Activated T-helper 1 cell treated with anti-CD3 and anti-CD28 coated beads, Interleukin-12 subunit alpha, Interleukin-12 subunit beta, Interleukin-2, Interleukin-4 antibody, amounts not matched to agents 30 ng/mL and 10 ng/mL and 1 ng/mL, durations not matched to agents 14 hours and 24 hours and 36 hours (primary cell): Measurements from ENCODE around the gene KLHL6. TPM values are rescaled to one million over a fixed set of nuclear protein-coding genes. Genes with fewer than 3 reads are reported as not detected.

Source experiments
- DNase-seq: peaks from one replicate; pipeline ENCODE4 v3.0.0; 2021; ENCODE audit warnings: low spot score
- H3K27ac Mint-ChIP-seq: one replicate; pipeline ENCODE4 v1.8.0; 2021; ENCODE audit warnings: mild to moderate bottlenecking, mixed read lengths
- H3K27me3 Mint-ChIP-seq: one replicate; pipeline ENCODE4 v1.8.0; 2022; ENCODE audit warnings: mild to moderate bottlenecking, moderate library complexity, mixed read lengths; ENCODE audit not compliant: insufficient read depth
- H3K36me3 Mint-ChIP-seq: one replicate; pipeline ENCODE4 v1.8.0; 2021; ENCODE audit warnings: low read depth, mixed read lengths
- H3K4me1 Mint-ChIP-seq: one replicate; pipeline ENCODE4 v1.8.0; 2021; ENCODE audit warnings: low read depth, mixed read lengths
- H3K4me3 Mint-ChIP-seq: one replicate; pipeline ENCODE4 v1.8.0; 2021; ENCODE audit warnings: mild to moderate bottlenecking, moderate library complexity, mixed read lengths
- H3K9me3 Mint-ChIP-seq: one replicate; pipeline ENCODE4 v1.8.0; 2021; ENCODE audit warnings: mixed read lengths
- intact Hi-C: fragments of 100-400 bp; cut with micrococcal nuclease; formaldehyde crosslinking; loops from one replicate; pipeline ENCODE4 v1.15.1; 2024
- total RNA-seq: library from RNA; stranded (reverse); gene quantifications from 2 replicates; pipeline ENCODE4 v1.2.3, GENCODE V29; 2022

The KLHL6 gene
- total RNA-seq, 1 donor from 2014 or later, result 40.6 TPM

- H3K4me1 Mint-ChIP-seq, result peaks cover 17% of the 10 kb centered on the region
- peaks cover 56% of the 10 kb centered on the region for H3K36me3 Mint-ChIP-seq
- no peak for DNase-seq
- no peak overlapping the region for H3K4me3 Mint-ChIP-seq
- intact Hi-C loops, result no loop called here
- H3K9me3 Mint-ChIP-seq, result no peaks in the 10 kb centered on the region
- no peak overlapping the region for H3K27ac Mint-ChIP-seq
- no peaks in the 10 kb centered on the region for H3K27me3 Mint-ChIP-seq
These were observed 51.8 kb downstream of the KLHL6 start for GRCh38 chr3:183503746-183504145.

- intact Hi-C loops, result no loop called here
- Mint-ChIP-seq H3K4me1 (peaks cover 13% of the 10 kb centered on the region), H3K36me3 (peaks cover 54% of the 10 kb centered on the region), H3K27me3 (no peaks in the 10 kb centered on the region), H3K9me3 (no peaks in the 10 kb centered on the region), H3K4me3 (no peak overlapping the region), H3K27ac (no peak overlapping the region)
- no peak for DNase-seq
These were observed 53.0 kb downstream of the KLHL6 start for GRCh38 chr3:183502237-183503181.

GRCh38 chr3:183500981-183501704 is 54.4 kb downstream of the KLHL6 start:
- Mint-ChIP-seq H3K36me3 (peaks cover 49% of the 10 kb centered on the region), H3K4me1 (peaks cover 7% of the 10 kb centered on the region), H3K4me3 (no peak overlapping the region), H3K27ac (peak overlapping the region; percentile 23), H3K27me3 (no peaks in the 10 kb centered on the region), H3K9me3 (no peaks in the 10 kb centered on the region)
- no peak for DNase-seq
- intact Hi-C loops, result no loop called here

- no peaks in the 10 kb centered on the region for H3K9me3 Mint-ChIP-seq
- H3K27me3 Mint-ChIP-seq, result no peaks in the 10 kb centered on the region
- no peak overlapping the region for H3K4me3 Mint-ChIP-seq
- intact Hi-C loops, result no loop called here
- H3K36me3 Mint-ChIP-seq, result peaks cover 46% of the 10 kb centered on the region
- no peak overlapping the region for H3K27ac Mint-ChIP-seq
- peaks cover 12% of the 10 kb centered on the region for H3K4me1 Mint-ChIP-seq
- DNase-seq, result no peak
These were observed 55.2 kb downstream of the KLHL6 start for GRCh38 chr3:183500319-183500718.

- no peak overlapping the region for H3K27ac Mint-ChIP-seq
- H3K36me3 Mint-ChIP-seq, result peaks cover 44% of the 10 kb centered on the region
These were observed 56.9 kb downstream of the KLHL6 start for GRCh38 chr3:183498634-183499033.

GRCh38 chr3:183497313-183497712 is 58.2 kb downstream of the KLHL6 start:
- H3K36me3 Mint-ChIP-seq, result peaks cover 48% of the 10 kb centered on the region
- H3K27ac Mint-ChIP-seq, result no peak overlapping the region

More at GRCh38 chr3:183498634-183499033, 56.9 kb downstream of the KLHL6 start:
- no peak for DNase-seq
- intact Hi-C loops, result no loop called here
- Mint-ChIP-seq H3K27me3 (no peaks in the 10 kb centered on the region), H3K4me1 (peaks cover 12% of the 10 kb centered on the region), H3K9me3 (no peaks in the 10 kb centered on the region), H3K4me3 (no peak overlapping the region)

GRCh38 chr3:183496311-183496710 is 59.2 kb downstream of the KLHL6 start:
- intact Hi-C loops, result no loop called here
- H3K27ac Mint-ChIP-seq, result no peak overlapping the region
- peaks cover 12% of the 10 kb centered on the region for H3K4me1 Mint-ChIP-seq
- H3K27me3 Mint-ChIP-seq, result no peaks in the 10 kb centered on the region
- DNase-seq, result no peak
- H3K9me3 Mint-ChIP-seq, result no peaks in the 10 kb centered on the region
- H3K36me3 Mint-ChIP-seq, result peaks cover 51% of the 10 kb centered on the region
- H3K4me3 Mint-ChIP-seq, result no peak overlapping the region

More at GRCh38 chr3:183497313-183497712, 58.2 kb downstream of the KLHL6 start:
- H3K4me1 Mint-ChIP-seq, result peaks cover 12% of the 10 kb centered on the region
- intact Hi-C loops, result no loop called here
- no peak for DNase-seq
- no peak overlapping the region for H3K4me3 Mint-ChIP-seq
- H3K27me3 Mint-ChIP-seq, result no peaks in the 10 kb centered on the region
- no peaks in the 10 kb centered on the region for H3K9me3 Mint-ChIP-seq

GRCh38 chr3:183494341-183494740 is 61.2 kb downstream of the KLHL6 start:
- intact Hi-C loops, result no loop called here
- H3K4me3 Mint-ChIP-seq, result no peak overlapping the region
- DNase-seq, result no peak
- H3K27me3 Mint-ChIP-seq, result no peaks in the 10 kb centered on the region
- peaks cover 5% of the 10 kb centered on the region for H3K4me1 Mint-ChIP-seq
- peaks cover 46% of the 10 kb centered on the region for H3K36me3 Mint-ChIP-seq
- no peaks in the 10 kb centered on the region for H3K9me3 Mint-ChIP-seq
- H3K27ac Mint-ChIP-seq, result no peak overlapping the region

GRCh38 chr3:183493296-183494045 is 62.0 kb downstream of the KLHL6 start:
- H3K4me3 Mint-ChIP-seq, result no peak overlapping the region
- DNase-seq, result no peak
- H3K36me3 Mint-ChIP-seq, result peaks cover 44% of the 10 kb centered on the region
- H3K27me3 Mint-ChIP-seq, result no peaks in the 10 kb centered on the region
- H3K9me3 Mint-ChIP-seq, result no peaks in the 10 kb centered on the region
- peaks cover 5% of the 10 kb centered on the region for H3K4me1 Mint-ChIP-seq
- intact Hi-C loops, result no loop called here
- H3K27ac Mint-ChIP-seq, result no peak overlapping the region

GRCh38 chr3:183492849-183493179 is 62.7 kb downstream of the KLHL6 start:
- H3K4me3 Mint-ChIP-seq, result no peak overlapping the region
- DNase-seq, result no peak
- intact Hi-C loops, result no loop called here
- peaks cover 40% of the 10 kb centered on the region for H3K36me3 Mint-ChIP-seq
- H3K27ac Mint-ChIP-seq, result no peak overlapping the region
- H3K27me3 Mint-ChIP-seq, result no peaks in the 10 kb centered on the region
- H3K4me1 Mint-ChIP-seq, result peaks cover 5% of the 10 kb centered on the region
- no peaks in the 10 kb centered on the region for H3K9me3 Mint-ChIP-seq

GRCh38 chr3:183491923-183492848 is 63.3 kb downstream of the KLHL6 start:
- intact Hi-C loops, result no loop called here
- Mint-ChIP-seq H3K4me3 (no peak overlapping the region), H3K4me1 (peaks cover 5% of the 10 kb centered on the region), H3K36me3 (peaks cover 40% of the 10 kb centered on the region), H3K27me3 (no peaks in the 10 kb centered on the region), H3K9me3 (no peaks in the 10 kb centered on the region), H3K27ac (no peak overlapping the region)
- DNase-seq, result no peak
